T-helper 9 cell (primary cell): ENCODE data around the gene SLC35A1.
"Not testable (repeated sequence)": the region's sequence is repeated elsewhere in the genome, so short reads cannot be mapped to it uniquely, and the experiment has no call there.

ENCODE experiments used
- DNase-seq: peaks from one replicate; pipeline ENCODE4 v3.0.0-alpha.2; 2020
- total RNA-seq, 2 donors: gene quantifications; one replicate each; lab custom pipeline; 2026; lab: John Stamatoyannopoulos, UW

Gene SLC35A1, protein sequence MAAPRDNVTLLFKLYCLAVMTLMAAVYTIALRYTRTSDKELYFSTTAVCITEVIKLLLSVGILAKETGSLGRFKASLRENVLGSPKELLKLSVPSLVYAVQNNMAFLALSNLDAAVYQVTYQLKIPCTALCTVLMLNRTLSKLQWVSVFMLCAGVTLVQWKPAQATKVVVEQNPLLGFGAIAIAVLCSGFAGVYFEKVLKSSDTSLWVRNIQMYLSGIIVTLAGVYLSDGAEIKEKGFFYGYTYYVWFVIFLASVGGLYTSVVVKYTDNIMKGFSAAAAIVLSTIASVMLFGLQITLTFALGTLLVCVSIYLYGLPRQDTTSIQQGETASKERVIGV
- total RNA-seq, result 3.1 to 12.9 reads per million in 2 donors

DNA sequence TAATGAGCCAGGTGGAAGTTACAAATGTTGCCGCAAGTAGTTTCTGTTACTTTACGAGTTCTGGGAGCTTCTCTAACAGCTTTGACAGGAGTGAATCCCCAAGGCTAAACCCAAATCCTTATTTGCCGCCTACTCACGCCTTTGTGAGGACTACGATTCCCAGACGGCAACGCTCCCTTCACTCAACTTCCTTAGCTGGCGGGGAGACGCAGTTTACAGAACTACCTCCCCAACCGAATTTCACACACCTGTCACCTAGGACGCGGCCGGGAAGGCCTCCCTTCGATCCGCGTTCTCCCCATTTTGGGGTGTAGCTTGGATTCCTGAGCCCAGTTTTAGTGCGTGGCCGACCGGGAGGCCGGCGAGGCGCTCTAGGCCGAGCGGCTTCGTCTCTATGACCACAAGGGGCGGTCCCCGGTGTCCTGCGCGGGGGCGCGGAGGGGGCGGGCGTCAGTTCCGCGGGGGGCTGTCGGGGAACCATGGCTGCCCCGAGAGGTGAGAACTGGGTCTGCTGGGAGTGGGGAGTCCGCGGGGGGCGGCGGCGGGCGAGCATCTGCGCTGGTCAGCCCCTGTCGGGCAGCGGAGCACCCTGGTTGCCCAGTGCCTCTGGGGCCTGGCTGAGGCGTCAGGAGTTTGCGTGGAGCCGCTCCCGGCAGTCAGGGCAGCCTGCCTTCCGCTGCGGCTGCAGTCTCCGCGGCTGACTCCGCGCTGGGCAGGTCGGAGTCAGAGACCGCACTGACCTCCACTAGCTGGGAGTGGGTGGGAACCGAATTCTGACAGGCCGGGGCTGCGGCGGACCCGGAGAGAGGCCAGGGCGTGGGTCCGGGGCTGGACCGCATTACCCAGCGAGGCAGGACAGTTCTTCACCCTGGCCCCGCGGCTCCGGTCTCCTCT, at the start of gene SLC35A1:
SLC35A1 (plus strand) TSS at position 450 of the 894 bp plus-strand sequence; CDS start at position 480, 30 bp downstream.
- peak; percentile 73 for DNase-seq

GRCh38 chr6:87426789-87427188, 46.0 kb upstream of the SLC35A1 start:
- DNase-seq, result no peak

- DNase-seq, result no peak
These were observed 42.3 kb upstream of the SLC35A1 start for GRCh38 chr6:87430499-87430898.

DNA sequence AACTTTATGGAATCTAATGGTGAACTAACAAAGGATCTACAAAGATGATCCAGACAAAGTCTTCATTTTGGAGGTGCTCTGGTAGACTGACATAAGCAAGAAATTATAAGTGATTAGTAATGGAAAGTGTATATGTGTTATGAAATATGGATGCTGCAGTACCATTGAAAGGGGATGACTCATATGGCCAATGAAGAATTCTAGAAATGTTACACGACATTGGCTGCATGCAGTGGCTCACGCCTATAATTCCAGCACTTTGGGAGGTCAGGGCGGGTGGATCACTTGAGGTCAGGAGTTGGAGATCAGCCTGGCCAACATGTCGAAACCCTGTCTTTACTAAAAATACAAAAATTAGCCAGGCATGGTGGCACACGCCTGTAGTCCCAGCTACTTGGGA, 41.5 kb upstream of the SLC35A1 start:
- no peak for DNase-seq

- DNase-seq, result peak; percentile 28
These were observed 36.3 kb upstream of the SLC35A1 start for GRCh38 chr6:87436435-87436834.

DNA sequence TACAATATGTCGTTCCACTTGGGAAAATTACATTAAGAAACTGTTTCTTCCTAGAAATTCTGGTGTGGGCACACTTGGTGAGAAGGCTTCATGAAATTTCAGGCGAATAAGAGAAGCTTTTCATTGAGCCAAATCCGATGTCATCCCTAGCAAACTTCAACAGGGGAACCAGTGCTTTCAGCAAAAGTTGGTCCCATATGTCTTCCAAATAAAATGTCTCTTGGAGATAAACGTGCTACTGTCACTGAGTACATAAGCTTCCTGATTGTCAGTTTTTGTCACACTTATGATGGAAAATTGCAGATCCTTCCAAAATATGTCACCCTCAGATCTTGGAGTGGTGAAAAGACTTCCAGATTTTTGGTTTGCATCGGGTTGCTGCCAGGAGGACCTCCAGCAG, 31.1 kb upstream of the SLC35A1 start:
- no peak for DNase-seq

- no peak for DNase-seq
These were observed 28.4 kb upstream of the SLC35A1 start for GRCh38 chr6:87444362-87444761.

DNA sequence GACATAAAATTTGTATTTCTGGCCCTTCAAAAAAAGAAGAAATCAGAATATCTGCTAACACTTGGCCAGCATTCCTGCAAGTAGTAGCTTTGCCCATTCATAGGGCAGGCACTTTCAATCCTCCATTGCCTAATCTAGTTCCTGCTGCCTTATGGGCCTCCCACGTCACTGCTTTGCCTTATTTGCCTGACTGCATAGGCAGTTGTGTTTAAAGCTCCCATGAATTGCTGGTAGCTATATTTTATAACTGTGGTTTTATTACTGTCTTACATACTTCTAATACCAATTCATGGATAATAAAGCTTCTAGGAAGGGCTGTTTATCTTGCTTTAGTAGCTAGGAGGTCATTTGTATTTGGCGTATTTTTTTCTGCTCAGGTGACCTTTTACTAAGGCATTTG, 7.7 kb upstream of the SLC35A1 start:
- no peak for DNase-seq

GRCh38 chr6:87473419-87473903, 687 bp downstream of the SLC35A1 start:
- DNase-seq, result peak; percentile 43

- no peak for DNase-seq
These were observed 9.2 kb downstream of the SLC35A1 start for GRCh38 chr6:87481931-87482330.

- DNase-seq, result no peak
These were observed 9.6 kb downstream of the SLC35A1 start for GRCh38 chr6:87482366-87482765.

- no peak for DNase-seq
These were observed 11.2 kb downstream of the SLC35A1 start for GRCh38 chr6:87483929-87484328.

- no peak for DNase-seq
These were observed 11.7 kb downstream of the SLC35A1 start for GRCh38 chr6:87484491-87484890.

- no peak for DNase-seq
These were observed 14.8 kb downstream of the SLC35A1 start for GRCh38 chr6:87487555-87487954.

DNA sequence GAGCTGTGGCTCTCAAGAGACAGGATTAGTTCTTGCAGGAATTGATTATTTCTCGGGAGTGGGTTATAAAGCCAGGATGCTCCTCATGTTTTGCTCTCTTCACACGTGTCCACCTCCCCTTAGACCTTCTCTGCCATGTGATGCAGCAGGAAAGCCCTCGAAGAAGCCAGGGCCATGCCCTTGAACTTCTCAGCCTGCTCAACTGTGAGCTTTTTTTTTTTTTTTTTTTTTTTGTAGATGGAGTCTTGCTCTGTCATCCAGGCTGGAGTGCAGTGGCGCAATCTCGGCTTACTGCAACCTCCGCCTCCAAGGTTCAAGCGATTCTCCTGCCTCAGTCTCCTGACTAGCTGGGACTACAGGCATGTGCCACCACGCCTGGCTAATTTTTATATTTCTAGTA, 16.6 kb downstream of the SLC35A1 start:
- not testable (repeated sequence) for DNase-seq

DNA sequence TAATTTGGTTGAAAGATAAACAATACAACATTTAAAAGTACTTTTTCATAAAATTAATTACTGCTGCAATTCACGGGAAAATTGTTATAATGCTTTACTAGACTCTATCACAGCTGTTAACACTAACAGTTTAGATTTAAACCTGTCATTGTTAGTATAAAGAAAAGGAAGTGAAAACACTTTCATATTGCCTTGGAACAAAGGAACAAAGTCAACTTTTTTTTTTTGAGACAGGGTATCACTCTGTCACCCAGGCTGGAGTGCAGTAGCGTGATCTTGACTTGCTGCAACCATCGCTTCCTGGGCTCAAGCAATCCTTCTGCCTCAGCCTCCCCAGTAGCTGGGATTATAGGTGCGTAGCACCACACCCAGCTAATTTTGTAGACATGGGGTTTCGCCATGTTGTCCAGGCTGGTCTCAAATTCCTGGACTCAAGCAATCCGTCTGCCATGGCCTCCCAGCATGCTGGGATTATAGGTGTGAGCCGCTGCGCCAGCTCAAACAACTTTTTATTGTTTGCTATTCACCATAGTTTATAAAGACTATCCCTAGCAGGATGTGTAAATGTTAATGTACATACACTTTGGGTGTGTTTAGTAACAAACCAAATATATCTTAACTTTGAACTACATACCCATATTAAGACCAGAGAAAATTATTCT, 22.1 kb downstream of the SLC35A1 start:
- no peak for DNase-seq

DNA sequence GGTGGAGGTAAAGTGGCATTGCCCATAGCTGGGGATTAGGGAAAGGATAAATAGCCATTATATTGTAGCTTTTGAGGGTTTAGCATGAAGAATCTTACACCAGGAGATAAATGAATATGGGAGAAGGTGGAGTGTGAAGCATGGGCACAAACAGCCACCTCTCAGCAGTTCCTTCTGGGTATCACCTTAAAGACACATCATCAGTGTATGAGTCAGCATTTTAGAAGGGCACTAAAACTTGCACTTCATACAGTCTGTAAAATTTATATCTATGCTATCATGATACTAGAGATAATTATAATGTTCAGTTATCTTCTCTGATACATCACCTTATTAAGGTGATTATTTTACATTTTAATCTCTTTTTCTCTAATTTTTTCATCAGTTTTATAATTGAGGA, 25.3 kb downstream of the SLC35A1 start:
- DNase-seq, result no peak

DNA sequence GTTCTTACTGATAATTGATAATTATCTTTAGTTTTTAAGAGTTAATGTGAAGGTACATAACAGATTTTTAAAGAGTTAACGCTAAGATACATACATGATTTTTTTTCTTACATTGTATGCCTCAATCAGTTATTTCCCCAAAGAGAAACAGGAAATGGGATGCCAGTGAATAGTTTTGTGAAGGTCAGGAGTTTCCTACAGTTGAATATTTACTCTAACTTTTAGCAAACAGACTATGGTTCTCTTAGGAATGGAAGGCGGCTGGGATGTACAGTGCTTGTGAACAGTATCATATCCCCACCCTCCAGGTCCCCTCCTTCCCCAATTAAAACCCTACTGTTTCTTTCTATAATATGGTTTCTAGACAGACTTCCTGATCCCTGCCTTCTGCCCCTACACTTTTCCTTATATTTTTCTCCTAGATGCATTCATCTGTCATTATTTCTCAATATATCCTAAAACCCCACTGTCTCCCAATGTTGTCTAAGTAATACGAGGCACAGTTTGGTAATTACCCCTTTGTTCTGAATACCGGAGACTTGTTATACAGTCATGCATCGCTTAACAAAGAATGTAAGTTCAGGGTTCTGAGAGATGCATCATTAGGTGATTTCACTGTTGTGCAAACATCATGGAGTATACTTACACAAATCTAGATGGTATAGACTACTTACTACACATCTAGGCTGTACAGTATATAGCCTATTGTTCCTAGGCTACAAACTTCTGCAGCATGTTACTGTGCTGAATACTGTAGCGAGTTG, 29.2 kb downstream of the SLC35A1 start:
- DNase-seq, result no peak

GRCh38 chr6:87504441-87504840, 31.7 kb downstream of the SLC35A1 start:
- no peak for DNase-seq

DNA sequence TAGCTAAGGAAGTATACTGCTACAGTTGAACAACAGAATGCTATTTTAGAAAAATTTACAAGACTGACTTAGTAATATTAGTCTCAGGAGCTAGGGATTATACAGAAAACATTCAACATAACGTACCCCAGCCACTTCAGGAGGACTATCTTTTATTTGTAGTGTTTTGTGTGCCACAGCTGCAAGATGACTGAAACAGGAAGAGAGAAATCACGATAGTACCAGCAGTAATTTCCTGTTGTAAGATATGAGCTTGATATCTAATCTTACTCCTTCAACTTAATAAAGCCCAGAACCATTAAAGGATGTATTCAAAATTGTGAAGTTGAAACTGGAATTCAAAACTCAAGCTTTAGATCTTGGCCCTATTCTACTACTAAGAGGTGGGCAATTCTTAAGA, 42.1 kb downstream of the SLC35A1 start:
- DNase-seq, result no peak

GRCh38 chr6:87518453-87518852, 45.7 kb downstream of the SLC35A1 start:
- no peak for DNase-seq

GRCh38 chr6:87522686-87523085, 49.9 kb downstream of the SLC35A1 start:
- DNase-seq, result no peak
